Measurements from ENCODE around the gene MOSPD3. TPM values are rescaled to one million over a fixed set of nuclear protein-coding genes. Genes with fewer than 3 reads are reported as not detected.
A peak's percentile ranks its signal among the peaks of the same experiment; 100 is the strongest.

MOSPD3 gene
- total RNA-seq, 4 donors from 2014 or later: 6.2 to 13.4 (median 11.6) TPM

DNA sequence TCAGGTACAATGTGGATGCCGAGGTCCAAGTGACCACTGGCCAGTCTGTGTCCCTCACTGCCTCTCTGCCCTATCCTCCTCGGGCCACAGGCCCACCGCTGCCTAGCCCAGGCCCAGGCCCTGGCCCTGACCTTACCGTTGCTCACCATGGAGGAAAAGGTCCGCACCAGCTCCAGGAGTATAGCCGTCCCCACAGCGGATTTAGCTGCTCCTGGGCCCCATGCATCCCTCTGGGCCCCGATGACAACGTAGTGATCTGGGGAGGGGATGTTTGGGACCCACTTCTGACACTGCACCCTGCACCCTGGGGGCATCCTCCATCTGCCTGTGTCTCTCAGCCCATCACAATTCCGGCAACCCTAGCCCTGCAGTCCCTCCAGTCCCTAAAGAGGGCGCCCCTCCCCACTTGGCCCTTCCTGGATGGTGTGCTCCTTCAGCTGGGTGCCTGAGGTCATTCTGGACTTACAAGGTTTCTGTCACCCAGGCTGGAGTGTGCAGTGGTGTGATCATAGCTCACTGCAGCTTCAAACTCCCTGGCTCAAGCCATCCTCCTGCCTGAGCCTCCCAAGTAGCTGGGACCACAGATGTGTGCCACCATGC lies 16.9 kb downstream of the MOSPD3 start:
- no peaks in the 10 kb centered on the region for H3K36me3 ChIP-seq
- no peak overlapping the region for H3K4me3 ChIP-seq
- ATAC-seq: no peak
- peaks cover 0 to 26% (median 6%) of the 10 kb centered on the region in 3 donors for H3K4me1 ChIP-seq
- TF ChIP-seq POLR2A (IDR thresholded peaks at IDR 0.05) (no peak), POLR2AphosphoS5 (IDR thresholded peaks at IDR 0.05) (no peak), EP300 (IDR thresholded peaks at IDR 0.05) (no peak)
- TF ChIP-seq, protein P1, sequence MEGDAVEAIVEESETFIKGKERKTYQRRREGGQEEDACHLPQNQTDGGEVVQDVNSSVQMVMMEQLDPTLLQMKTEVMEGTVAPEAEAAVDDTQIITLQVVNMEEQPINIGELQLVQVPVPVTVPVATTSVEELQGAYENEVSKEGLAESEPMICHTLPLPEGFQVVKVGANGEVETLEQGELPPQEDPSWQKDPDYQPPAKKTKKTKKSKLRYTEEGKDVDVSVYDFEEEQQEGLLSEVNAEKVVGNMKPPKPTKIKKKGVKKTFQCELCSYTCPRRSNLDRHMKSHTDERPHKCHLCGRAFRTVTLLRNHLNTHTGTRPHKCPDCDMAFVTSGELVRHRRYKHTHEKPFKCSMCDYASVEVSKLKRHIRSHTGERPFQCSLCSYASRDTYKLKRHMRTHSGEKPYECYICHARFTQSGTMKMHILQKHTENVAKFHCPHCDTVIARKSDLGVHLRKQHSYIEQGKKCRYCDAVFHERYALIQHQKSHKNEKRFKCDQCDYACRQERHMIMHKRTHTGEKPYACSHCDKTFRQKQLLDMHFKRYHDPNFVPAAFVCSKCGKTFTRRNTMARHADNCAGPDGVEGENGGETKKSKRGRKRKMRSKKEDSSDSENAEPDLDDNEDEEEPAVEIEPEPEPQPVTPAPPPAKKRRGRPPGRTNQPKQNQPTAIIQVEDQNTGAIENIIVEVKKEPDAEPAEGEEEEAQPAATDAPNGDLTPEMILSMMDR (IDR thresholded peaks at IDR 0.05): peak in 1 of 4 experiments; percentile 15
- H3K27me3 ChIP-seq: peaks cover 50% of the 10 kb centered on the region
- H3K27ac ChIP-seq: no peak overlapping the region
- WGBS, 2 donors (ENCODE audit: low coverage in 1 of 2): 54 to 68% methylated on average over 3 to 4 of the region's 11 CpGs
- H3K9me3 ChIP-seq: no peaks in the 10 kb centered on the region

DNA sequence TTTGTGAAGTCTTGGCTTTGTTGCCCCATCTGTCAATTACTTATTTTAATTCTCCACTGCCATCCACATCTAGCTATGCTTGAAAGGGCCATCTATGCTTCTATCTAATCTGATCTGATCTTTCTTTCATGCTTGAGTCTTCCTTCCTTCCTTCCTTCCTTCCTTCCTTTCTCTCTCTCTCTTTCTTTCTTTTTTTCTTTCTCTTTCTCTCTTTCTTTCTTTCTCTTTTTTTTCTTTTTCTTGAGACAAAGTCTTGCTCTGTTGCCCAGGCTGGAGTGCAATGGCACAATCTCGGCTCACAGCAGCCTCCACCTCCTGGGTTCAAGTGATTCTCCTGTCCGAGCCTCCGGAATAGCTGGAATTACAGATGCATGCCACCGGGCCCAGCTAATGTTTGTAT lies 17.7 kb downstream of the MOSPD3 start:
- ATAC-seq: no peak
- Histone ChIP-seq H3K4me3 (no peak overlapping the region), H3K27me3 (peaks cover 59% of the 10 kb centered on the region), H3K27ac (no peak overlapping the region), H3K9me3 (no peaks in the 10 kb centered on the region), H3K36me3 (no peaks in the 10 kb centered on the region), H3K4me1 (peaks cover 0 to 26% (median 6%) of the 10 kb centered on the region in 3 donors)
- TF ChIP-seq, protein P1 (IDR thresholded peaks at IDR 0.05): no peak
- TF ChIP-seq POLR2AphosphoS5 (IDR thresholded peaks at IDR 0.05): no peak
- no peak for TF ChIP-seq POLR2A (IDR thresholded peaks at IDR 0.05)
- TF ChIP-seq EP300 (IDR thresholded peaks at IDR 0.05): no peak
- 88 to 92% methylated on average over 2 to 3 of the region's 4 CpGs for WGBS, 2 donors (ENCODE audit: low coverage in 1 of 2)

DNA sequence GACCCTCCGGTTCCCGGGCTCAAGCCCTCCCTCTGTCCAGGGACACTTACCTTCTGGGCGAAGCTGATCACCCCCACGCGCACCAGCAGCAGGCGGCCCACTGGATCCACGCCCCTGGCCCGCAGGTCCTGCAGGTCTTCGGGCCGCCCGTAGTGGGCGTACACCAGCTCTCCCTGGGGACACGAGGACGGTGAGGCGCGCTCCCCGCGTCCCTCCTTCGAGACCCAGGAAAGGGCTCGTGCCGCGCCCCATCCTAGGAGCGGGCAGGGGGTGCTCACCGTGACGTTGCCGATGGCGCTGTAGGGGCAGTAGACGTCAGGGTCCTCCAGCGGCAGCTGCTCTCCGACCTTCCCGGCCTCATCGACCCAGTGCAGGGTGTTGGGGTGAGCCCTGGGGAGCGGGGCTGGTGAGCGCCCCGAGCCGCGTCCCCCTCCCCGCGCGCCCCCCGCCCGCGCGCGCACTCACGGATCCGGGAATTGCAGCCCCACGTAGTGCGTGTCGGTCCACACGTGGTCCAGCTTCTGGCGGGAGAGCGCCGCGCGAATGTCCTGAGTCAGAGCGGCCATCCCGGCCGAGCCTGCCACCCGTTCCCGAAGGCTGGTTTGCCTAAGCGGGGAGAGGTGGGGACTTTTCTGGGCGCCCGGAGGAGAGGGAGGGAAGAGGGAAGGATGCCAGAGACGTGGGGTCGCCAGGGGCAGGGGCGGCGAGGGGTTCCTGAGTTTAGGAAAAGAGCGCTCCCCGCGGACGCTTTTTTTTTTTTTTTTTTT lies 20.8 kb downstream of the MOSPD3 start:
- TF ChIP-seq, protein P1 (IDR thresholded peaks at IDR 0.05): peak in 2 of 4 experiments; percentile 46 to 52
- no peak for TF ChIP-seq EP300 (IDR thresholded peaks at IDR 0.05)
- TF ChIP-seq POLR2A (IDR thresholded peaks at IDR 0.05): no peak
- TF ChIP-seq POLR2AphosphoS5 (IDR thresholded peaks at IDR 0.05): no peak
- H3K27me3 ChIP-seq: peaks cover 79% of the 10 kb centered on the region
- no peaks in the 10 kb centered on the region for H3K36me3 ChIP-seq
- peak overlapping the region in 1 of 4 donors; percentile 34 for H3K27ac ChIP-seq
- peak overlapping the region; percentile 26 to 54 for H3K4me3 ChIP-seq
- H3K4me1 ChIP-seq: peaks cover 0 to 14% (median 6%) of the 10 kb centered on the region in 3 donors
- ATAC-seq: peak; percentile 64
- WGBS, 2 donors (ENCODE audit: low coverage in 1 of 2): 0 to 2% methylated on average over 3 to 6 of the region's 72 CpGs
- H3K9me3 ChIP-seq: no peaks in the 10 kb centered on the region

DNA sequence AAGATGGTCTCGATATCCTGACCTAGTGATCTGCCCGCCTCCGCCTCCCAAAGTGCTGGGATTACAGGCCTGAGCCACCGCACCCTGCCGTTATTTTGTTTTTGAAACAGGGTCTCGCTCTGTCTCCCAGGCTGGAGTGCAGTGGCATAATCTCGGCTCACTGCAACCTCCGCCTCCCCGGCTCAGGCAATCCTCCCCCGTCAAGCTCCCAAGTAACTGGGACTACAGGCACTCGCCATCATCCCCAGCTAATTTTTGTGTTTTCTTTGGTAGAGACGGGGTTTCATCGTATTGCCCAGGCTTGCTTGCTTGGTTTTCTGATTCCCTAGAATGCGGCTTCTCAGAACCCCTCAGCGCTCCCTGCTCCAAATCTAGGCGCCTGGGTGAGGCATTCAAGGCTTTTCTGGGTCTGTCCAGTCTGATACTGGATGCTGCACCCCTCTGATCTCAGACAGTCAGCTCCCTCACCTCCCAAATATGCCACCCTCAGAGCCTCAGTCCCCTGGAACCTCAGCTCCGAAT lies 27.7 kb downstream of the MOSPD3 start:
- 67 to 76% methylated on average over 7 to 9 of the region's 17 CpGs for WGBS, 2 donors (ENCODE audit: low coverage in 1 of 2)
- Histone ChIP-seq H3K4me1 (no peaks in the 10 kb centered on the region), H3K4me3 (no peak overlapping the region), H3K36me3 (no peaks in the 10 kb centered on the region), H3K27ac (no peak overlapping the region), H3K27me3 (peaks cover 77% of the 10 kb centered on the region), H3K9me3 (no peaks in the 10 kb centered on the region)
- ATAC-seq: no peak
- TF ChIP-seq POLR2AphosphoS5 (IDR thresholded peaks at IDR 0.05): no peak
- TF ChIP-seq POLR2A (IDR thresholded peaks at IDR 0.05): no peak
- TF ChIP-seq, protein P1 (IDR thresholded peaks at IDR 0.05): no peak
- TF ChIP-seq EP300 (IDR thresholded peaks at IDR 0.05): no peak

Measured in gastroesophageal sphincter (tissue), 4 donors.